Measurements from ENCODE around the gene SLC50A1.

The SLC50A1 gene

GRCh38 chr1:155139895-155140629, 4.4 kb downstream of the SLC50A1 start, which contains the start of gene DPM3 (continued):
- TF ChIP-seq KLF16 (tag by site-specific recombination; IDR thresholded peaks at IDR 0.05) (peak; percentile 71; the same call in 1 of the 2 replicates), ZNF10 (tag by site-specific recombination; IDR thresholded peaks at IDR 0.05) (peak; percentile 18; the same call in 1 of the 2 replicates), WT1 (tag by site-specific recombination; IDR thresholded peaks at IDR 0.05) (peak; percentile 60), ZNF394 (tag by site-specific recombination; IDR thresholded peaks at IDR 0.05; ENCODE audit: borderline replicate concordance) (peak; percentile 73), ZSCAN30 (tag by site-specific recombination; IDR thresholded peaks at IDR 0.05) (peak; percentile 53; the same call in 1 of the 2 replicates), ZNF843 (tag by site-specific recombination; IDR thresholded peaks at IDR 0.05) (peak; percentile 46; the same call in 1 of the 2 replicates), ZNF654 (tag by site-specific recombination; IDR thresholded peaks at IDR 0.05; ENCODE audit: low read depth) (no peak), KLF9 (tag by site-specific recombination; IDR thresholded peaks at IDR 0.05; ENCODE audit: low read depth) (0 out of 2 replicates have a peak, but pooled peaks have one; percentile 29), ZNF624 (tag by site-specific recombination; IDR thresholded peaks at IDR 0.05) (no peak), ZNF449 (tag by site-specific recombination; IDR thresholded peaks at IDR 0.05) (no peak)

GRCh38 chr1:155140630-155140953, 4.9 kb downstream of the SLC50A1 start:
- Histone ChIP-seq H3K4me1 (ENCODE audit: control insufficient read depth, insufficient read depth, low read length) (no peaks in the 10 kb centered on the region), H3K27ac (ENCODE audit: extremely low read depth, low read depth, low read length) (peak overlapping the region; percentile 60; the same call in 1 of the 2 replicates), H3K4me3 (ENCODE audit: low read depth, low read length) (peak overlapping the region; percentile 79), H3K36me3 (ENCODE audit: control insufficient read depth in 2 of 2, insufficient read depth in 1 of 2, low read length in 2 of 2) (peaks cover 0 to 19% of the 10 kb centered on the region in 2 experiments; a peak in 2 of 3 replicates), H3K9me3 (ENCODE audit: control insufficient read depth, insufficient read depth, low read depth, low read length) (no peaks in the 10 kb centered on the region)
- TF ChIP-seq ZNF518A (tag by site-specific recombination; conservative IDR thresholded peaks at IDR 0.05; ENCODE audit: low read depth) (peak; percentile 74; the same call in 1 of the 2 replicates), ZNF362 (tag by site-specific recombination; IDR thresholded peaks at IDR 0.05) (0 out of 2 replicates have a peak, but pooled peaks have one; percentile 60), ZNF626 (tag by site-specific recombination; IDR thresholded peaks at IDR 0.05) (no peak), SP3 (tag by site-specific recombination; IDR thresholded peaks at IDR 0.05) (peak; percentile 7; the same call in 1 of the 2 replicates)
- ChIA-PET POLR2A (interaction anchor here (1.0 to 1.5 kb wide), 4 partner anchors 12 to 55 kb away, joined by 3 to 5 read pairs (median 4); no protein-coding TSS in a partner anchor), CTCF (interaction anchor here (1.0 to 1.1 kb wide), 3 partner anchors 31 to 54 kb away, joined by 3 read pairs; partner anchors contain the start of gene KRTCAP2)

Data from HEK293 (cell line).